ENCODE results near the gene PLA2G1B.

The PLA2G1B gene

DNA sequence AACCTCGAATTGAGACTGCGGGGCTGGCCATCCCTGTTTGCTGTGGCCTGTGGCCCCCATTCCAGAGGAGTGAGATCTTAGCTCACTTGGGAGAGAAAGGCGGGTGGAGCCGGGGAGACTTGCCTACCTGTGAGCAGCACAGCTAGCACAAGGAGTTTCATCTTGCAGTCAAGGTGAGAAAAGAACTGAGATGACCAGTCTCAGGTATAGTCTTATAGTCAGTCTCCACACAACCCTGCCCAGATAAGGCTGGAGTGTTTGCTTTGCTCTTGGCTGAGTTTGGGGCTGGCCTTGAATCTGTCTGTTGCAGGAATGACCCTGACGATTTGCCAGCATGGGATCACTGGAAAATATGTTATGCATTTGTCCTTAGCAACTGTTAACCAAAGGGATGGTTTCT lies at the start of gene PLA2G1B:
TSS of gene PLA2G1B (minus strand) at position 187 of the 400 bp plus-strand sequence. CDS start at position 161, 26 bp downstream.
- DNase-seq = no peak

DNA sequence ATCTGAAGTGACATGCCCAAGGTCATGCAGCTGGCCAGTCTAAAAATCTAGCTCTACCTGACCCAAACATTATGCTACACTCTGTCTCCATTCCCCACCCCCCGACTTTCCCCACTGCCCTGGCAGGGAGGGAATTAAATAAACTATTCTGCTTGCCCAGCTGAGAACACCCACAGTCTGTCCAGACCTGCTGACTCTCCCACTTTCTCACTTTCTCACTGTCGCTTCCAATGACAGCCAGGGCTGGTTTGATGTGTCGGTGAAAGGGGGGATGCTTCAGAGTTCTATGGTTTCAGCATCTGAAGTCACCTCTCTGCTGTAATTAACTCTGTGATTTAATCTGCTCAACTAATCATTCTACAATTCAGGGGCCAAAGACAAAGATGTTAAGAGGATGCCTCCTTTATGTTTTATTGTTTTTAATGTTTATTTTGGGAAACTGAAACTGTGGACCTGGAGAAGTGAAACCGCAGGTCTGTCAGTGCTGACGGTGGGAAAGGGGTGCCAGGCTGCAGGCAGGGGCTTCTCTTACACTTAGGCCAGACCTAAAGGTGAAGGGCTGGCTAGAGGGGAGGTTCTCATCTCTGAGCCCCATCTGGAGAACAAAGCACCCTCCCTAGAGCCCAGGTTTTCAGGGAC lies 49.5 kb upstream of the PLA2G1B start:
- no peak for DNase-seq

DNA sequence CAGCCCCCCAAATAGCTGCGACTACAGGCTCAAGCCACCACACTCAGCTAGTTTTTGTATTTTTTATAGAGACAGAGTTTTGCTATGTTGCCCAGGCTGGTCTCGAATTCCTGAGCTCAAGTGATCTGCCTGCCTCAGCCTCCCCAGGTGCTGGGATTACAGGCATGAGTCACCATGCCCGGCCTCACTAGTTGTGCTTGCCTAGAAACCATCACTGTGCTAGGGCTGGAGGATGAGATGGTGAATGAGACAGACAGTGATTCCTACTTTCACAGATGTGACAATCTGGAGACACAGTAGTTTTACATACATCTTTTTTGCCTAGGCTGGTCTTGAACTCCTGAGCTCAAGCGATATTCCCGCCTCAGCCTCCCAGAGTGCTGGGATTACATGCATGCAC lies 48.8 kb upstream of the PLA2G1B start:
- no peak for DNase-seq

DNA sequence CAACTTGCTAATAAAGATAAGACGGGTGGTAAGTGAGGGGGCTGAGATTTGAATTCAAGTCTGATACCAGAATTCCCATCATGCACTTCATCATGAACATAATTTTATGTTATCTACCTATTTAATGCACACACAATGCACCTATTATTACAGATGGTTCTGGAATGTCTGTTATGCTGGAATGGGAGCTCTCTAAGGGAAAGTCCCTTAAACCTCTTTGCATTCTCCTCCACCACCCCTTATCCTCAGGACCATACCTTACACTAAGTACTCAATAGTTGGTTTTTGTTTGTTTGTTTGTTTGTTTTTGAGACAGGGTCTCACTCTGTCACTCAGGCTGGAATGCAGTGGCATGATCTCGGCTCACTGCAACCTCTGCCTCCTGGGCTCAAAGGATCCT lies 48.4 kb upstream of the PLA2G1B start:
- DNase-seq = no peak

DNA sequence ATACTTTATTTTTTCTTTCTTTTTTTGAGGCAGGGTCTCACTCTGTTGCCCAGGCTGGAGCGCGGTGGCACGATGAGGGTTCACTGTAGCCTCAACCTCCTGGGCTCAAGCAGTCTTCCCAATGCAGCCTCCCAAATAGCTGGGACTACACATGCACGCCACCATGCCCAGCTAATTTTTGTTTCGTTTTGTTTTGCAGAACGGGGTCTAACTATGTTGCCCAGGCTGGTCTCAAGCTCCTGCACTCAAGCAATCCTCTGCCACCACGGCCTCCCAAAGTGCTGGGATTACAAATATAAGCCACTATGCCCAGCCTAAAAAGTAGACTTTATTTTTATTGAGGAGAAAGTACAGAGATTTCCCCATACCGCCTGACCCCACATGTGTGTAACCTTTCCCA lies 46.1 kb upstream of the PLA2G1B start:
- no peak for DNase-seq

DNA sequence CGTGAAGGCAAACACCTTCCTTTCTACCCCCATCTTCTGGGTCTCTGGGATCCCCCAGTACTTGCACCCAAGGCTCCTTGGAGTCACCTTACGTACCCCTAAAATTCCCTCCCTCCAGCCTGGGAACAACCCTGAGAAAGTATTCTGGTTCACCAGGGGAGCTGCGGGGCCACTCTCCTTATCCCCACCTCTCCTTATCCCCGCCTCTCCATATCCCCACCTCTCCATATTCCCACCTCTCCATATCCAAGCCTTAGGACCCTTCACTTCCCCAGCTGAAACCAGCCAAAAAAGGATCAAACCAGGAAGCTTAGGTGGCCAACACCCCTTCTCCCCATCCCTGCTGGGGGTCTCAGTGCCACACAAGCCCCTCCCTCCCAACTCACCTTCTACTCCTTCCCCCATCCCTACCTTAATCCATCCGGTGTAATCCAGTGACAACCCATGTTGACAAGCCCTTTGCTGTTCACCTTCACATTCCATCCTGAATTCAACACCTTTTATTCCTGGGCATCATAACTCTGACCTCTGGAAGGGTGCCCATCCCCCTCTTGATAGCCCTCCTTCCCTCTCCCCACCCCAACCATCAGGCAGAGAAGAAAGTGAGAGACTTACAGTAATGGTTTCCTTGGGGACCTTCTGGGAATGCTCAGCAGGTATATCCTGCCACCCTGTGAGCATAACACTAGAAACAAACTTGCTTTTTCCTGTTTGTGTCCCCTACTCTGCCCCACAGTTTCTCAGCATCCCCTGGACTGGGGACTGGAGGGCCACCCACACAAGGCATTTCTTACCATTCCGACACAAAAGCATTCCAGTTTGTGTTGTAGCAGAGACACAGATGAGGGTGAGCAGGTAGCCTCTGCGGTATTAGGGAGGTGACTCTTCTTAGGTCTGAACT lies 43.0 kb upstream of the PLA2G1B start:
- DNase-seq = no peak

DNA sequence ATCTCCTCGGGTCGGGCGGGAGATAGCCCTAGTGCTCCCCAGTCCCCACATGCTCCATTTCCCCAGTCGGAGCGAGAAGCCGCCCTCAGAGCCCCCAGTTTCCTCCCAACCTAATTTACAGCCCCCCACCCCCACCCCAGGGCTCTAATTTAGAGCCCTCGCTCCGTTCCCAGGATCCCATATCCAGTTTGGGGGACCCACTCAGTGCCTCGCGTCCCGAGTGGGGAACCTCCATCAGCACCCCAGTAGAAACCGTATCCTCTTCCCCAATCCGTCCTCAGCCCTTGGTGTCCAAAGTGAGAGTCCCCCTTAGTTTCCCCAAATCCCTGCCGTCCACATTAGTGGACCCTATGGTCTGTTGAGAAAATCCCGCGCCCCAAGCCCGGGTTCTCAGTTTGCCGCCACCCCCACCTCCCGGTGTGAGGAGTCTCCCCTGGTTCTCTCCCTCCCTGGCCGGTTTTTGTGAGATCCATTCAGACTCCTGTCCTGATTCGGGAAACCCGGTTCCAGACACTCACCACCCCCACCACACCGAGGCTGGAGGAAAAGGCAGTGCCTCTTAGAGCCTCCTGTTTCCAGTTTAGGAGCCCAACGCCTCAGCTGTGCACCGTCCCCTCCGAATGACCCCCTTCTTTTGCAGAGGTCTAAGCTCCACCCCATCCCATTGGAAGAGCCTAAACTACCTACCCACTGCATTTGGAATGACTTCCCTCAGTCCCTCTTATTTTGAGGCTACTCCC lies 42.2 kb upstream of the PLA2G1B start:
- no peak for DNase-seq

DNA sequence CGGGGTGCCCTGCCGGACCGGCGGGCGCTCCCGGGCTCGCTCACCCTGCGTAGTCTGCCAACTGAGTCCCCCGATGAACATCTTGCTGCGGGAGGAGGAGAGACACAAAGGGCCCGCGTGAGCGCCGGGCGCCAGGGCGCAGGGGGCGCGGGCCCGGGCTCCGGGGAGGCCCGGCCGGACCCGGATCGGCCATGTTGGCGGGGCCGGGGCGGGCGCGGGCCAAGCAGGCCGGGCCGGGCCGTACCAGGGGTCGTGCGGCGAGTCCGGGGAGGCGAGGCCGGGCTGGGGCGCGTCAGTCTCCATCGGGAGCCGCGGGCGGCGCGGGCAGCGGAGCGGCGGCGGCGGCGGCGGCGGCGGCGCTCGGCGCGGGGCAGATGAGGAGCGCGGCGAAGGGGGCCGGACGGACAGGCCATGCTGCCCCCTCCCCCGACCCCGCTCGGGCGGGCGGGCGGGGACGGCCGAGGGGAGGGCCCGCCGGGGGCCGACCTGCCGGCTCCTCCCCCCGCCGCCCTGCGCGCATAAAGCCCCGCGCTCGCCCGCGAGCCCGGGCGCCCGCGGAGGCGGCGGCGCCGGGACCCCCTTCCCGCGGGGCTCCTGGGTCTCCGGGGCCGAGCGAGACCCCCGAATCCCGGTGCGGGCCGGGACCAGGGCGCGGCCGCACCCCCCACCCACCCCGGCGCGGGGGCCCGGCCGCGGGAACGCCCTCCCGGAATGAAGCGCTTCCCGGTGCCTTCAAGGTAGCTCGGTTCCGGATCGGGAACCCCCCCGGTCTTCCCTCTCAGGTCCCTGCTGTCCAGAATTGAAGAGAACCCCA lies 41.4 kb upstream of the PLA2G1B start, which contains the start of gene MSI1:
TSS of gene MSI1 (minus strand) at position 376 of the 814 bp plus-strand sequence. CDS start at position 303, 73 bp downstream.
- DNase-seq = no peak

DNA sequence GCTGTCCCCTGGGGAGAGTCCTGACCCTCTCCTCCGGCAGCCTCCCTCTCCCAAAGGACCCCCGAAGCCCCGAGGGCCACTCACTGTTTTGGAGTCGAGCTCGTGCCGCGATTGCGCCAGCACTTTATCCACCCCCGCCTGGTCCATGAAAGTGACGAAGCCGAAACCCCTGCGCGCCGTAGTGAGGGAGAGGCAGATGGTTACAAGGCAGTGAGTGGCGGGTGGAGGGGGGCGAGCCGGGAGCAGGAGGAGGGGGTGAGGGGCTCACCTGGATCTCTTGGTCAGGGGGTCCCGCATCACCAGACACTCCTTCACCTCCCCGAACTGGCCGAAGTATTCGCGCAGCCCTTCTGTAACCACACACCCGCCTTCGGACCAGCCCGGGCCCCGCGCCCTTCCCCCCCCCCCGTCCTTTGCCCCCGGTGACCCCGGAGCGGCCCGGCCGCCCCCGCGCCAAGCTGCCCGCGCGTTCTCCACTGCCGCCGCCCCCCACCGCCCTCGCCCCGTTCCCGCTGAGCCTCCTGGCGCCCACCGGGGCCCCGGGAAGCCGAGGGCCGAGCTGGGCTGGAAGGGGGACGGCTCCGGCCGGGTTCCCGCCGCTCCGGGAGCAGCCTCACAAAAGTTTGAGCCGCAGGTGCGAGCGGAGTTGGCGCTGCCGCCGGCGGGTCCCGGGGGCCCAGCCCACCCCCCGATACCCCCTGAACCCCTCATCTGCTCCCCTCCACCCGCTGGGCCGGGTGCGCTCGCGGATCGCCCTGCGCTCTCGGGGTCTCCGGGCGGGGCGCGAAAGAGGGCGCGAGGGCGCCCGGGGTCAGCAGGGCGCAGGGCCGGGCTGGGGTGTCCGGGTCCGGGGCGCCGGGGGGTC lies 40.6 kb upstream of the PLA2G1B start:
- peak; percentile 71 for DNase-seq

DNA sequence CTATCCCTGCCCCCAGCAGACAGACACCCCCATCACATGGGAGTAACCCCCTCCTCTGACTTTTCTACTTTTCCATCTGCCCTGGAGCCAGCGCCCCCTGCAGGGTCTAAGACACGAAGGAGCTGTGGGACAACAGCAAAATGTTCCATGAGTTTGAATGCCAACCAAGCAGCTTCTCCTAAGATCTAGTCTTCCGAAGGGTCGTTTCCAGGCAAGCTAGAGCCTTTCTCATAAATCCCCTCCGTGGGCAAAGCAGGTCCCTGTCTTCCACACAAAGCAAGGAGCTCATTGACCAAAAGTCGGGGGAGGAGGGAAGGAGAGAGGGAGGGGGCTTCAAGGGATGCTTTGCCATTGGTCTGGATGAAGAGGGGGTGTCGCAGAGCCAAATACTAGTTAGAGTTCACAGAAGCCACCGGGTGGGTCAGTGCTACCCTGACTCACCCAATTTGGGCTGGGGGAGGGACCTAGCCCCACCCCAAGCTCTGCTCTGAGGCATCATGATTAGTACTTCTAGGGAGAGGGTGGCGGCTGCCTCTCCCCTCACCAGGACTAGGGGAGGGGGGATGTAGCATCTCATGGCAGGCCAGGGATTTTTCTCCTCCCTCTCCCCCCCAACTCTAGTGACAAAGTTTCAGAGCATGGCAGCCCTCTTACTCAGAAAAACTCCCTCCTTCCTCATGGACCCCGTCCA lies 39.8 kb upstream of the PLA2G1B start:
- no peak for DNase-seq

DNA sequence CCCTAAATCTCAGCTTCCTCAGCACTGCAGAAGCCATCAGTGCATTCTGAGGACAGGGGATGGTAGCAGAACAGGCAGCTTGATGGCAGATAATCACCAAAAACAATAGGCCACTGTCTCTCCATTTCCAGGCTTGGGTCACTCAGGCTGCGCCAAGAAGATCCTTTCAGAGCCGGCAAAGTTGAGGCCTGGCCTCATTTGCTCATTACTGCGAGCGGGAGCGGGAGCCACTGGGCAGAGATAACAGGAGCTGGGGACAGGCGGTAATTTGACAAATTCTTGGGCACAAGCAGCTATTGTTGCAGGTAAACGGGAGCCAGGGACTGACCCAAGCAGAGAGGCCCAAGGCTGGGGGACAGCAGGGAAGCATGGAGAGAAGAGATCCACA lies 39.3 kb upstream of the PLA2G1B start:
- DNase-seq = no peak

DNA sequence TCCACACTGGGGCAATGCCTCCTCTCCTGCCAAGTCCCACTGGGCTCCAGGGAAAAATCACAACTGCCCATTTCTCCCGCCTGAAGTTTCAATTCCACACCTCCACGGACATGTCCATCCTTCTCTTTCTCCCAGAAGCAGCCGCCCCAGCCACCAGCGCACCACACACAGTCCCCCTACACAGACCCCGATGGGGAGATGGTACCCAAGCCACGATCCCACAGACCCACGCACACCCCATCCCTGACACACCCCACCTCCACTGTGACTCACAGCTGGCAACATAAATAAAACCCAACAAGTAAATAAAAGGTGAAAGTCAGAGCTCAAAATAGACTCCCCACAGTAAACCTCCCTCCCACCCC lies 38.7 kb upstream of the PLA2G1B start:
- DNase-seq = no peak

DNA sequence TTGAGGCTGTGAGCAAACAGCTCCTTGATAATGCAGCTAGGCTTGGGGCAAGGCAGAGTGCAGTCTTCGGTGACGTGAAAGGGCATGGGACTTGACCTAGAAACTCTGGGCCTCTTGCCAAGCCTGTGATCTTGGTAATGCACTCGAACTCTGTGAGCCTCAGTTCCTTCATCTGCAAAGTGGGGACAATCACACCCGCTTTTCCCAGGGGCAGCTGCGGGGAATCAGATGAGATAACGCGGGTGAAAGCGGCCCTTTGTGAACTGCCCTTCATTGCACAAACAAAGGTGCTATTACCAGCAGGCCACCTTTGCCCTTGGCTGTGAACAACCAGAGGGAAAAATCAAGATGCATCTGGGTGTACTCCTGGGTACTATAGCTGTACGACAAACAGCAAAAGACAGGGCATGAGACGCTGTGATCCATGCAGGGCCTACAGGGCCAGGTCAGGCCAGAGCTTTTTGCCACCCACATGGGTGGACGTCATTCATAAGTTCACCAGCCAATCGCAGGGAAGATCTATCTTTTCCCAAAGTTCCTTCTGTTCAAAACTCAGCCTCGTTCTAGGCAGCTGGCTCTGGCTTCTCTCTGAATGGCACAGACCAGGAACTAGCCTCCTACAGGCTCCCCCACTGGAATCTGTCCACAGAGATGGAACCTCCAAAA lies 38.2 kb upstream of the PLA2G1B start:
- DNase-seq = no peak

DNA sequence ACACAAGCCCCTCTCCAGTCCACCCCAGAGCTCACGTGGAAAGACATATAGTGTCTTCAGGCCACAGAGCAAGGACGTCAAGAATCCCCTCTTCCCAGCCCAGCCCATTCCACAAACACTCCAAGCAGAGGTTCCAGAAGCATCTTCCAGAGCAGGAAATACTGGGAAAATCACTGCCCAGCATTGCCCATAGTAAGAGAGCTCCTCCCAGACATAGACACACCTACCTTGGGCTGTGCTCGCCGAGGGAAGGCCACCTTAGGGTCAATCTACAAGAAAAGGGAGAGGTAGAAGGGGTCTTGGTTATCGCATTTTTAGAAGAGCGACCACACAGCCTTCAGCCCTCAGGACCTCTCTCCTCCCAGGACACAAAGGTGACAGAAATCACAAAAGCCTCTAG lies 36.9 kb upstream of the PLA2G1B start:
- DNase-seq = no peak

DNA sequence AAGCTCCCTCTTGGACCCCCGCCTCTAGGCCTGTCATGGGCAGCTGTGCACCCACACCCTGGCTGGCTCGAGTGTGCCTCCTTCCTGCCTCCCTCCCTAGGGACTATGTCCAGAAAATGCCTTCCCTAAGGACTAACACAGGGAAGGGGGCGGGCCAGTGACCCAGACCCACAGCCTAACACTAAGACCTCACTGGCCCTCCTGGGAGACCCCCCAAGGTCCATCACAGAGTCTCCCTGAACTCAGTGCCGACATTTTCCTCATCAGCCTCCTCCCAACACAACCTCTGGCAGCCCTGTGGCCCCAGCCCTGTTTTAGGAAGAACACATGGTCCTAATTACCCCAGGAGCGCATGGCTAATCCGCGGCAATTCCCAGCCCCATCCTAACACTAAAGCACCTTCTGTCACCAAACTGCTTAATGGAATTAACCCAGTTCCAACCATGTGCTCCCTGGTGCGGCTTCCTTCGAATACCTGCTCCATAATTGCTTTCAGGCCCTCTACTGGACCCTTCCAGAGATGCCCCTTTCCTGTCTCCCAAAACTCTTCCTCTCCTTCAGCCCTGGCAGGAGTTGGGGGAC lies 35.8 kb upstream of the PLA2G1B start:
- no peak for DNase-seq

DNA sequence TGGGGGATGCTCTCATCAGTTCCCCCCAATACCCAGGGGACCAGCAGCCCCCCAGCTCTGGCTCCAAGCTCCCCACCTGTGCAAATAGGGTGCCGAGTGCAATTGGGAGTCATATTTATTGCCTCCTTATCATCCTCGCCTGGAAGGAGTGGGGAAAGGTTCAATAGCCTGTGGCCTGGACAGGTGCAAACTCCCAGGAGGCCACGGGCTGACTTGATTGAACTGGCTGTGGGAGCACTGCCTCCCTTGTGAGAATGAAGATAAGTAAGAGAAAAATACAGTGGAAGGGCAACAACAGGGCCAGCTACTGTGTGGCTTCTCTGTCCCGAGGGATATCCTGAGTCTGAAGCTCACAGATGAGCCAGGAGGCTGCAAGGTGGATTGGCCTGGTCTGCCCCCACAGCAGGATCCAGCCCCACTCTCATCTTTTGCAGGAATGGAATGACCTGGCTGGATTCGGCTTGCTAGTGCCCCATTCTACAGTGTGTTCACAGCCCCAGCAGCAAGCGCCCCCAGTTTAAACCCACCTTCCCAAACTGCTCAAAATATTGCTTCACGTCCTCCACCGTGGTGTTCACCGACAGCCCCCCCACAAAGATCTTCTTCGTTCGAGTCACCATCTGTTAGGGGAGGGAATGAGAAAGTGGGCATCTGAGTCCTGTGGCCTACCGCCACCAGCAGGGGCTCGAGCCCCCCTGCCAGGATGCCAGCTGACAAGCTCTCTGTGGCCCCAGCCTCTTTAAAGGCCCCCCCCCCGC lies 35.1 kb upstream of the PLA2G1B start:
- DNase-seq = no peak

DNA sequence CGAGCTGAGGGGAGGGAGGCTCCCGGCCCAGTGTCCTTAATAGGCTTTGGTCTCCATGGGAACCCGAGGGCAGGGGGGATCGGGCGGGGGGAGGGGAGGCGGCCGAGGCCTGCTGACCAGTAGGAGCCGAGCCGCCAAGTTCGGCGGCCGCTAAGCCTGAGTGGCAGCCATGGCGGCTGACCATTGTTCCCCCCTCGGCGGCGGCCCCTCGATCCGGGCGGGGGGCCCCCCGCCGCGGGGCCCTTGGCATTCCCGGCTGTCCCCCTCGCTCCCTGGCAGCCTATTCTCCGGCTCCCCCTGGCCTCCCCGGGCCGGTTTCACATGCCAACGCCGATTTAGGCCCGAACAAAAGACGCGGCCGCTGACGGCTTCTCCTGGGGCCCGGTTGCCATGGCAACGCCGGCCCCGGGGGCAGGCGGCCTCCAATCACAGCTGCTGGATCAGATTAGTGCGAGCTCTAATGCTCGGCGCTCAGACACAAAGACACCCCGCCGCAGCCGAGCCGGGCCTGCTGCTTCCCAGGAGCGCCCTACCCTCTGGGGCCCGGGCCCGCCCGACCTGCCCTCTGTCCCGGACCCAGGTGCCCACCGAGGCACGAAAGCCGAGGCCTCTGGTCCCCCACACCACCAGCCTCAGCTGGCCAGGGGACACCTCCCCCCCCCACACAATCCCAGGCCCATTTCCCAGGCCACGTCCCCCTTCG lies 34.1 kb upstream of the PLA2G1B start:
- DNase-seq = no peak

DNA sequence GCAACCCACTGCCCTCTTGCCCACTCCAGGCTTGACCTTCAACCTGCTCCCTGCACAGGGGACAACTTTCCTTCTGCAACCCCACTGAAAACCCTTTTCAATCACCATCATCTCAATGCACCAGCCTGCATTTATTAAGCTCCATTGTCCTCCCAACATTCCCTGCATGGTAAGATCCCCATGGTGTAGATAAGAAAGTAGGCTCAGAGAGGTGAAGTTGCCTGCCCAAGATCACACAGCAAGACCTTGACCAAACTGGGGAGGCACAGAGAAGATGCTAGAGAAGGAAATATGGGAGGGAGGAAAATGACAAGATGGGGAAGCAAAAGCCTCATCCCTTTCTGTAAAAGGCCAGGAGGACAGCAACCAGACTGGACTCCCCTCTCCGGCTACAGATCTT lies 31.5 kb upstream of the PLA2G1B start:
- no peak for DNase-seq
